Neutrophil (primary cell): ENCODE results near the gene ZNF292.

Experiments used
- H3K27ac ChIP-seq: fragments of 200-600 bp; sonication (generic); 2 replicates; pipeline ENCODE4 v1.5.1; 2016; ENCODE audit warnings: mild to moderate bottlenecking, moderate library complexity
- H3K27me3 ChIP-seq: fragments of 200-600 bp; sonication (generic); 2 replicates; pipeline ENCODE4 v1.6.0; 2016; ENCODE audit warnings: mild to moderate bottlenecking
- H3K36me3 ChIP-seq: fragments of 200-600 bp; sonication (generic); 2 replicates; pipeline ENCODE4 v1.5.1; 2017
- H3K4me1 ChIP-seq, 2 experiments: fragments of 200-600 bp in 1 of 2; sonication (generic) in 1 of 2; 1 replicate in 1 of 2; 2 replicates in 1 of 2; pipeline versions ENCODE4 v1.5.1 to v1.6.1; 2013 to 2016; ENCODE audit warnings: low read depth in 1 of 2, low read length in 1 of 2, mild to moderate bottlenecking in 1 of 2, moderate library complexity in 1 of 2; ENCODE audit not compliant: control insufficient read depth in 1 of 2, insufficient read depth in 1 of 2
- H3K4me3 ChIP-seq, 2 experiments: fragments of 200-600 bp in 1 of 2; sonication (generic) in 1 of 2; 1 replicate in 1 of 2; 2 replicates in 1 of 2; pipeline ENCODE4 v1.5.1; 2013 to 2016; ENCODE audit warnings: low read depth in 1 of 2, low read length in 1 of 2, mild to moderate bottlenecking in 1 of 2, moderate library complexity in 1 of 2
- H3K9me3 ChIP-seq: fragments of 200-600 bp; sonication (generic); 2 replicates; pipeline ENCODE4 v1.5.1; 2016
- TF ChIP-seq, protein P1 (sequence below): fragments of 200-600 bp; sonication (generic); IDR thresholded peaks from 2 replicates; pipeline ENCODE4 v1.5.1; 2016; ENCODE audit warnings: antibody characterized with exemption

Gene ZNF292

DNA sequence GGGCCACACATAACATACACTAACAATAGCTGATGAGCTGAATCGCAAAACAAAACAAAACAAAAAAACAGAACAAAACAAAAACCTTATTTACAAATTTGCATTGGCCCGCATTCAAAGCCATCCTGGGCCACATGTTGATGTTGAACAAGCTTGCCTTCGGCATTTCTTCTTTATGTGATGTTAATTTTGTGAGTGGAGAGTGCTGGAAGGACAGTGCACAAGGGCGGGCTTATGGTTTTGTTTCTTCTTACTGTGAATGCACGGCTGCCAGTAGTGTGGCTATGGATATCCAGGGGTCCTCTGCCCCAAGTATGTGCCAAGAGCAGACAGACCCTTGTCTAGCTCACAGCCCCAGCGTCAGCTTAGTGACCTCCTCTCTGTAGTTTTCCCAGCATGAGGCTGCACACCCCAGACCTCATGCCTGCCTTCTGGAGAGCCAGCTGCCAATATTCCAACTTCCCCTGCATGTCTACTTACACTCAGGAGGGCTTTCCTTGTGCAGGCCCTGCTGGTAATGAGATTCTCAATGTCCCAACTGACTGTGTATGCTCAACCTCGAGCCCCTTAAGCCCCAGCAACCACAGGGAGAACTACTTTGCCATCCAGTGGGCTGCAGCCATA is 24.9 kb downstream of the ZNF292 start:
- Histone ChIP-seq H3K4me3 (no peak overlapping the region), H3K27ac (no peak overlapping the region), H3K9me3 (no peaks in the 10 kb centered on the region), H3K36me3 (peaks cover 9% of the 10 kb centered on the region), H3K4me1 (peaks cover 7 to 8% of the 10 kb centered on the region in 2 experiments), H3K27me3 (no peaks in the 10 kb centered on the region)
- TF ChIP-seq, protein P1, sequence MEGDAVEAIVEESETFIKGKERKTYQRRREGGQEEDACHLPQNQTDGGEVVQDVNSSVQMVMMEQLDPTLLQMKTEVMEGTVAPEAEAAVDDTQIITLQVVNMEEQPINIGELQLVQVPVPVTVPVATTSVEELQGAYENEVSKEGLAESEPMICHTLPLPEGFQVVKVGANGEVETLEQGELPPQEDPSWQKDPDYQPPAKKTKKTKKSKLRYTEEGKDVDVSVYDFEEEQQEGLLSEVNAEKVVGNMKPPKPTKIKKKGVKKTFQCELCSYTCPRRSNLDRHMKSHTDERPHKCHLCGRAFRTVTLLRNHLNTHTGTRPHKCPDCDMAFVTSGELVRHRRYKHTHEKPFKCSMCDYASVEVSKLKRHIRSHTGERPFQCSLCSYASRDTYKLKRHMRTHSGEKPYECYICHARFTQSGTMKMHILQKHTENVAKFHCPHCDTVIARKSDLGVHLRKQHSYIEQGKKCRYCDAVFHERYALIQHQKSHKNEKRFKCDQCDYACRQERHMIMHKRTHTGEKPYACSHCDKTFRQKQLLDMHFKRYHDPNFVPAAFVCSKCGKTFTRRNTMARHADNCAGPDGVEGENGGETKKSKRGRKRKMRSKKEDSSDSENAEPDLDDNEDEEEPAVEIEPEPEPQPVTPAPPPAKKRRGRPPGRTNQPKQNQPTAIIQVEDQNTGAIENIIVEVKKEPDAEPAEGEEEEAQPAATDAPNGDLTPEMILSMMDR = no peak

DNA sequence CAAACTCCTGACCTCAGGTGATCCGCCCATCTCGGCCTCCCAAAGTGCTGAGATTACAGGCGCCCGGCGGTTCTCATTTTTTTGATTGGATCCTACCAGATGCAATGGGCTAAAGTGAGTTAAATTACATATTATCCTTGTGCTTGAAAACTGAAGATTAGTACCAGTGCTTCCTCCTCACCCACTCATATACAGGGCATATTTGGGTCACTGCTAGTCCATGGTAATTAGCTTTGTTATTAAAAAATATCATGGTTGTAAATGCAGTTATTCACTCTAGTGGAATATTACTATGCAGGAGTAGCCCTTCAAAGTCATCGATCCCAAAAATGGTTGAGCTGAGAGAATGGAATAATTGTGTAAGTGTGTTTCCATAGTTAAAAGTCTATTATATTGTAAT is 26.5 kb downstream of the ZNF292 start:
- peaks cover 7% of the 10 kb centered on the region for H3K36me3 ChIP-seq
- no peak overlapping the region for H3K4me3 ChIP-seq
- H3K9me3 ChIP-seq = no peaks in the 10 kb centered on the region
- H3K27me3 ChIP-seq = no peaks in the 10 kb centered on the region
- H3K4me1 ChIP-seq = peaks cover 10 to 11% of the 10 kb centered on the region in 2 experiments
- no peak overlapping the region for H3K27ac ChIP-seq
- TF ChIP-seq, protein P1 = no peak

GRCh38 chr6:87182321-87182720 is 27.0 kb downstream of the ZNF292 start:
- TF ChIP-seq, protein P1 = no peak
- H3K4me3 ChIP-seq = no peak overlapping the region
- H3K36me3 ChIP-seq = peaks cover 6% of the 10 kb centered on the region
- peaks cover 10 to 11% of the 10 kb centered on the region in 2 experiments for H3K4me1 ChIP-seq
- no peaks in the 10 kb centered on the region for H3K9me3 ChIP-seq
- no peak overlapping the region for H3K27ac ChIP-seq
- H3K27me3 ChIP-seq = no peaks in the 10 kb centered on the region

- peaks cover 10 to 14% of the 10 kb centered on the region in 2 experiments for H3K4me1 ChIP-seq
- no peaks in the 10 kb centered on the region for H3K27me3 ChIP-seq
- H3K27ac ChIP-seq = no peak overlapping the region
- TF ChIP-seq, protein P1 = no peak
- H3K4me3 ChIP-seq = no peak overlapping the region
- no peaks in the 10 kb centered on the region for H3K9me3 ChIP-seq
- peaks cover 6% of the 10 kb centered on the region for H3K36me3 ChIP-seq
Observed at GRCh38 chr6:87182940-87183339, 27.6 kb downstream of the ZNF292 start.

GRCh38 chr6:87183687-87184086 is 28.3 kb downstream of the ZNF292 start:
- Histone ChIP-seq H3K4me3 (no peak overlapping the region), H3K27me3 (no peaks in the 10 kb centered on the region), H3K4me1 (peaks cover 10 to 16% of the 10 kb centered on the region in 2 experiments), H3K9me3 (no peaks in the 10 kb centered on the region), H3K36me3 (peaks cover 6% of the 10 kb centered on the region), H3K27ac (no peak overlapping the region)
- TF ChIP-seq, protein P1 = no peak
